Activated T-cell treated with anti-CD3 and anti-CD28 coated beads for 1 hour (primary cell): ENCODE data around the gene PTPN18.

Source experiments
- DNase-seq: peaks from one replicate; pipeline ENCODE4 v3.0.0-alpha.2; 2020; ENCODE audit warnings: low read depth

PTPN18 gene

DNA sequence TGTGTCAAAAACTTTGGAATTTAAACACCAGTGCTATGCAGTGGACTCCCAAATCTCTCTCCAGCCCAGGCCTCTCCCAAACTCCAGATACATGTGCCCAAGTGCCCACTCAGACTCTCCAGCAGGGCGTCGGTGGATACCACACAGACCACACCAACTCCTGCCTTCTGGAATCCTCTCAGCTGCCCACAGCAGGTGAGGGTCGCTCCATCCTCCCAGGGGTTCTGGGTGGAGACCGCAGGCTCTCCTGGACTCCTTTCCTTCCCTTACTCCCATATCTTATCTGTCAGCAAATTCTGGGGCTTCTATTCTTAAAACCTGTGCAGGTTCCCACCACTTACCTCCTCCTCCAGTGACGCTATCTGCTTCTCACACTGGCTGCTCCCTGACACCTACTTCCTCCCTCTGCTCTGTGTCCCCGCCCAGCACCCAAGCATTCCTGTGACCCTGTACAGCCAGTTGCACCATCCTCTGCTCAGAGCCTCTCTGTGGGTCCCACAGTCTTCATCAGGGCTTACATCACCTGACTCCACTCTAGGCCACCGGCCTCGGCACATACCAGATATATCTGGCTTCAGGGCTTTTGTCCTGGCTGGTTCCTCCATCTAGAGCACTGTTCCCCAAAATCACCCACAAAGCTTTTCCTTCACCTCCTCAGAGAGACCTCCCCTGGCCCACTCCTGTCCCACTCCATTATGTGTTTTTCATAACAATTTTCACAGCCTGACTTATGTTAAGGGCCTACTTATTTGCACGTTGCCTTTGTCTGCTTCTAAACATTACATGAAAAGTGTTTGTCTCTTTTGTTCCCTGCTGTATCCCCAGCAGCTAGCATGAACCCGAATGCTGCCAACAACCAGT is 15.7 kb upstream of the PTPN18 start:
- DNase-seq: no peak

DNA sequence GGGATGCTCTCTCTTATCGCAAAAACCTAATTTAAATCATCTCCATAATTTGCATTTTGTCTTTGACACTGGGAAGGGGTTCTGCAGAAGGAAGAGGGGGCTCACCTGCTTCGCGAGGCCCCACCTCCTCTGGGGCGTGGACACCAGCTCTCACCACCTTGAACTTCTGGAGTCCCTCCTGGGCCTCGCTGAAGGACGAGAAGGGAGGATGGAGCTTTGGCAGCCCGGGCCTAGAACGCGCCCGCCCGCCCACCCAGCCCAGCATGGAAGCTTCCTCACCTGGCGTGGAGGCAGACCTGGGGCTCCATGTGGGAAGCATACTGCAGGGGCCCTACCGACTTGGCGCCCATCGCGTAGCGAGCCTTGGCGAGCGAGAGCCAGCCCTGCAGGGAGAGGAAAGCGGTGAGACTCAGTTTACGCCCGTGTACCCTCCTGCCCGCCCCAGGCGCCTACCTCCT is 14.3 kb upstream of the PTPN18 start:
- DNase-seq: no peak

DNA sequence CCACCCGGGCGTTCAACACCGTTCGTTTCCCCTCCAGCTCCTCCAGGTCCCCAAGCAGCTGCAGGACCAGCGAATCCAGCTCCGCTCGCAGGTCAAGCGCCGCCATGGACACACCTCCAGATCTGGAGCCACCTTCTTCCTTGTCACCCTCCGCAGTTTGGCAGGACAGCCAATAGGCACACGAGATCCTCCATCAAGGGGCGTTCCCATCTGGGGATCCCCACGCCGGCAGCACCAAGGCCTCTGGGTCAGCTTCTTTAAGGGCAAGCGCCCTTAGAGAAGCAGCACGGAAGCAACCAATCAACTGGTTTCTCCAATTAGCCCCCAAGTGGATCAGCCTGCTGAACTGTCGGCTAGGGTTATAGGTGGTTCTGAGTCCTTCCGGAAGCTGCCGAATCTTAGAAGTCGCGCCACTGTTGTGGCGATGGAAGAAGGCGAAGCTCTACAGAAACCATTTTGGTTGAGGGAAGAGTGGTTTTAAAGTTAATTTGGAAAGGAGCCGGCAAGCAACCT is 13.8 kb upstream of the PTPN18 start:
- peak; percentile 73 for DNase-seq

DNA sequence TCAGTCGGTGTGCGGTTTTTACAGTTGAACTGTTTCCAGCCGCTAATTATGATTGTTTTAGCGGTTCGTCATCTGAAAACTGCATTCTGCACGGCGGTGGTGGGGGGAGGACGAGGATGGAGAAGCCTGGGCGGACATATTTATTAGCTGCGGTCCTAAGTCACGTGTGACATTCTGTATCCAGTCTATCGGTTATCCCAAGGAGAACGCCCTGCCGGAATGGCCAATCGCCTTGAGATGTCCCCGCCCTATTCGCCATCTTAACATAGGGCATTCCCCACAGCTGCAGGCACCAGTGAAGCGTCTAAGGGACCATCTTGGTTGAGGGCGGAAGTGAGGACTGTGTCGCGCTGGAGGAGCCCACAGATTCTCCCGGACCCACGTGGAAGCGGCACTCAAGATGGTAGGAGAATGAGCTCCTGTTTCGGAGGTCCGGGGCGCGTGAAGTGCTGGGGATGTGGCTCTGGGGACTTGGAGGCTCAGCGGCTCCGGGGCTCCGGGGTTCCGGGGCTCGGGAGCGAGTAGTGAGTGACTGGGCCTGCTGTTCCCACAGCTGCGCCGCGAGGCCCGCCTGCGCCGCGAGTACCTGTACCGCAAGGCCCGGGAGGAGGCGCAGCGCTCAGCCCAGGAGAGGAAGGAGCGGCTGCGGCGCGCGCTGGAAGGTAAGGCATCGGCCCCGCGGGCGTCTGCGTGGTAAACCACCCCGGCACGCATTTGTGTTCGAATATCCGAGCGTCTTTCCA is 13.2 kb upstream of the PTPN18 start, which contains the start of gene IMP4:
IMP4 (plus strand) TSS at position 365 of the 743 bp plus-strand sequence; CDS start at position 401, 36 bp downstream.
- DNase-seq: peak; percentile 87

DNA sequence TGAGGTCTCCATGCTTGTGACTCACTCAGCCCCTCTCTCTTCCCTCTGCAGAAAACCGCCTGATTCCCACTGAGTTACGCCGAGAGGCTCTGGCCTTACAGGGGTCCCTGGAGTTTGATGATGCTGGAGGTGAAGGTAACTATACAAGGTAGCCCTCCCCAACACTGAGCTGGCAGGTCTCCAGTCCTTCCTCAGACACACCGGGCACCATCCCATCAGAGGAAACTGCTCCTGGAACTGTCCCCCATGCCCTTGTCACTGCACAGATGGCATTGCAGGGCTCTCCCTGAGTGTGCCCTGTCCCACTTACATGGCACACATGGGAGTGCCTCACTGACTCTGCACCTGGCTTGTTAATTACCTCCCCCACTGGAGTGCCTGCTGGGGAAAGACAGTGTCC is 11.3 kb upstream of the PTPN18 start:
- DNase-seq: no peak

DNA sequence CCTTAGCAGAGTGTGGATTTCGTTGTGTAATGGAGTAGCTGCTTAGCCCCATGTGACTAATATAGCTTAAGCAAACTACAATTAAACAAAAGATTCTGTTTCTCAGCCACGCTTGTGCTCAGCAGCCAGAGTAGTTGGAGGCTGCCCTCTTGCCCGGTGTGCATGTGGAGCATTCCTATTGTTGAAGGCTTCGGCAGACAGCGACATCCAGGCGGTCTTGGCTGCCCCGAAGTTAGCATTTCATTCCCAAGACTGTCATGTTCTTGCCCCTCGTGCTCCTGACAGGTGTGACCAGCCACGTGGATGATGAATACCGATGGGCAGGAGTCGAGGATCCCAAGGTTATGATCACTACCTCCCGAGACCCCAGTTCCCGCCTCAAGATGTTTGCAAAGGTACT is 10.8 kb upstream of the PTPN18 start:
- no peak for DNase-seq

DNA sequence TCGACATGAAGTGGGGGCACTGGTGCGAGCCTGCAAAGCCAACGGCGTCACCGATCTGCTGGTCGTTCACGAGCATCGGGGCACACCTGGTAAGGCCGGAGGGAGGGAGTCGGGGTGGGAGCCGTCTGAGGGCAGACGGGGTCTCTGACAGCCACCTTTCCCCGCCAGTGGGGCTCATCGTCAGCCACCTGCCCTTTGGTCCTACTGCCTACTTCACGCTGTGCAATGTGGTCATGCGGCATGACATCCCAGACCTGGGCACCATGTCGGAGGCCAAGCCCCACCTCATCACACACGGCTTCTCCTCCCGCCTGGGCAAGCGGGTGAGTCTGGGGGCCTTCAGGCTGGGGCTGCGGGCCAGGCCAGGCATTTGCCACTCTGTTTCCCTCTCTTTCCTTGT is 10.2 kb upstream of the PTPN18 start:
- DNase-seq: no peak

DNA sequence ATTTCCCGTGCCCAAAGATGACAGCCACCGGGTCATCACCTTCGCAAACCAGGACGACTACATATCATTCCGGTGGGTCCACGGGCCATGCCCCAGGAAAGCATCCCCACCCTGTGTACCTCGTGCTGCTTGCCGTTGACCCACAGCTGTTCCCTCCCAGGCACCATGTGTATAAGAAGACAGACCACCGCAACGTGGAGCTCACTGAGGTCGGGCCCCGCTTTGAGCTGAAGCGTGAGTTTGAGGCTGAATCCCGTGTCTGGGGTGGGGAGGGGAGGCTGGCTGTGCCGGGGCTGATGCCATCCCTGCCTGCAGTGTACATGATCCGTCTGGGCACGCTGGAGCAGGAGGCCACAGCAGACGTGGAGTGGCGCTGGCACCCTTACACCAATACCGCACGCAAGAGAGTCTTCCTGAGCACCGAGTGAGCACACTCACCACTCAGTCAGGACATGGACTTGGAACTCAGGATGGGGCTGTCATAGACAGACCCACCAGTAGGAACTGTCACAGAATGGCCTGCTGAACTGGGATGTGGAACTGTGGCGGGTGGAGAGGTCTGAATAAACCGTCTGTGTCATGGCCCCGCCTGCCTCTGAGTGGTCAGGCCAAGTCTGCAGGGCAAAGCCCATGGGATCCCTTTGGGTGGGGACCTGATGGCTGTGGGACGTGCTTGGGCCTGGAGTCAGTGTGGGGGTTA is 9.7 kb upstream of the PTPN18 start:
- DNase-seq: no peak

DNA sequence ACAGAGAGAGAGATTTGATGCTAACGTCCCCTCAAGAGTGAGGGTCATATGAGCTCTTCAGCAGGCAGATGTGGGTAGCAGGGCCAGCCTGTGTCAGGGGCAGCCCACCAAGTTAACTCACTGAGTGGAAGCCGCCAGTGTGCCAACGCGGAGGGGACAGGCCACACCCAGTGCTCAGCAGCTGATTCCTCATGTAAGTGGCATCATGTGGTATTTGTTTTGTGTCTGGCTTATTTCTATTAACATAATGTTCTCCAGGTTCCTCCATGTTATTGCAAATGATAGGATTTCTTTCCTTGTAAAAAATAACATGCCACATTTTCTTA is 9.2 kb upstream of the PTPN18 start:
- no peak for DNase-seq

DNA sequence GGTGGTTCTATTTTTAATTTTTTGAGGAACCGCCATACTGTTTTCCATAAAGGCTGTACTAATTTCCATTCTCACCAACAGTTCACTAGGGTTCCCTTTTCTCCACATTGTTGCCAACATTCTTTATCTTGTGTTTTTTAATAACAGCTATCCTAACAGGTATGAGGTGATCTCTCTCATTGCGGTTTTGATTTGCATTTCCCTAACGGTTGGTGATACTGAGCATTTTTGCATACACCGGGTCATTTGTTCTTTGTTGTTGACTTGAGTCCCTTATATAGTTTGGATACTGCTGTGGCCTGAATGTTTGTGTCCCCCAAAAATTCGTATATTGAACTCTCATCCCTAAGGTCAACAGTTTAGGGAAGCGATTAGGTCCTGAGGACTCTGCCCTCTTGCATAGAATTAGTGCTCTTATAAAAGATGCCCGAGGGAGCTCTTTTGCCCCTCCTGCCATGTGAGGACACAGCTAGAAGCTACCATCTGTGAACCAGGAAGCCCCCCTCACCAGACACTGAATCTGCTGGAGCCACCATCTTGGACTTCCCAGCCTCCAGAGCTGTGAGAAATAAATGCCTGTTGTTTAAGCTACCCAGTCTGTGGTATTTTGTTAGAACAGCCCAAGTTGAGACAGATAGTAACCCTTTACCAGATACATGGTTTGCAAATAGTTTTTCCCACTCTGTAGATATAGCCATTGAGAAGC is 8.5 kb upstream of the PTPN18 start:
- no peak for DNase-seq

DNA sequence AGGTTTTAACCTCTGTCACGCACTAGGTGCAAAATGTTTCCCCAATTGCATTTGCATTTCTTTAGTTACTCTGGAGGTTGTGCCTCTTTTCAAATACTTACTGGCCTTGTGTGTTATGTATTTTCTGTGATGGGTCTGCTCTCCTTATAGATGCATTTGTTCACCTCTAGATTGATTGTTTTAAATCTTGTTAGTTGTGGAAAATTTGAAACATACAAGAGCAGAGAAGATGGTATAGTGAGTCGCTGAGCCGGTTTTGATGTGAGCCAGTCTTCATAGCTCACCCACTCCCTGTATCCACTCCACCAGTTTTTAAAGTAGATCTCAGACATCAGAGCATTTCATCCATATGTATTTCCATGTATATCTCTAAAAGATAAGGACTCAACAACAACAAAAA is 6.7 kb upstream of the PTPN18 start:
- DNase-seq: no peak

DNA sequence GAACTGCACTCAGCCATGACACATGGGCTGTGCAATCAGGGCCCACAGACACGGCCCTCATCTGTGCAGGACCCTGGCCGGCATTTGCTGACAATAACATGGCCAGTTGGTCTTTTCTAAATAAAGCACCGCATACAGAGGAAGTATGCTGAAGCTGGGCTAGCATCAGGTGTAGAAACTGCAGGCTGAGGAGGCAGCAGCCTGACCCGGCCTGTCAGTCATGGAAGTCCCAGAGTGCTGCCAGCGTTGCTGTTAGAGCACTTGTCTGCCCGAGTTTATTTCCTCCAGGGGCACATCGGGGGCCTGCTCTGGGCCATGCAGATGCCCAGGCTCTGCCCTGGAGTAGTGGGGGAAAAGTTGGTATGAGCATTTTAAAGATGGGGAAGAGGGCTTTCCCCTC is 4.1 kb upstream of the PTPN18 start:
- DNase-seq: no peak

DNA sequence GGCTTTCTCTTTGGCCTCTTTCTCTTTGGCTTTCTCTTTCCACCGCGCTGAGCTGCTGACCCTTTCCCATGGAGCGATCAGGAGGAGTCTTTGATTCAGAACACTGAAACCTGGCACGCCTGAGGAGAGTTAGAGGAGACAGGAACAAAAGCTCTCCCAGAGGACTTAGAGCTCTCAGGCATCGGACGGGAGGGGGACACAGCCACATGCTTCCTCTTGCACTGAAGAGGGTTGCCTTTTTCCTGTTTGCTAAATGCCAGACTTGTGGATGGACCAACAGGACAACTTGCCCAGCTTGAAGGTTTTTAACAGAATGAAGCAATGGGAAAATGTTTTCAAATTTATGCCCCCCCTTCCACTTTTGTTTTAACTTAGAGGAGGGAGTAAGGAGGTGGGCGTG is 3.6 kb upstream of the PTPN18 start:
- DNase-seq: no peak

DNA sequence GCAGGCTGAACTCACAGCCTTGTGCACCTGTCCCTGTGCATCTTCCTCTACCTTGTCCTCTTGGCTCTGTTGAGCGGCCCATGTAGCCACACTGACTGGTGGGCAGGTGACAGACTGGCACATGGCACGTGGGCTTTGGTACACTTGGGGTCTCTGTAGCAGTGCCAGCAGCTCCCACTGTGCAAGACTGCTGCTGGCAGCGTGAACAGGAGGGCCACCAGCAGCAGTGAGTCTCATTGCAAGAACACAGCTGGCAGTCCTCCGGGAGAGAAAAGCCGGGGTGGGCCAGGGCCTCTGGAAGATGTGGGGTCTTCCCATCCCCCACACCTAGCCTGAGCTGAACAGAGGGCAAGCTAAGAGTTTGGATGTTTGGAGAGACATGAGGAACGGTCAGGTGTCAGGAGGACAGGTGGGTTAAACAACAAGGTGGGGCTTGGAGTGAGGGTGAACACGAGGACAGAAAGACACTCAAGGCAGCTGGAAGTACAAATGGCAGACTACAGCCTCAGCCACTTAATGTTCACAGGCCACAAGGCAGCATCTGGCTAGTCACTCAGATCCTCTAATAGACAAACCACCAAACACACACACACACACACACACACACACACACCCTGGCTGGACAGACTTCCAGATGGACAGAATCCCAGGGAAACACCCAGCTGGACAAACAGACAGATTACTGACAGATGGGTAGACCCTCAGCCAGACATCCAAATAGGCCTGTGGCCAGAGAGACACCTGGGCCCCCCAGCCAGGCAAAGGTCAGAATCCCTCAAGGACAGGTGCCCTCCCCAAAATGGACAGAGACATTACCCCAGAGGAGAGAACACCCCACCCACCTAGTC is 2.3 kb upstream of the PTPN18 start:
- no peak for DNase-seq

DNA sequence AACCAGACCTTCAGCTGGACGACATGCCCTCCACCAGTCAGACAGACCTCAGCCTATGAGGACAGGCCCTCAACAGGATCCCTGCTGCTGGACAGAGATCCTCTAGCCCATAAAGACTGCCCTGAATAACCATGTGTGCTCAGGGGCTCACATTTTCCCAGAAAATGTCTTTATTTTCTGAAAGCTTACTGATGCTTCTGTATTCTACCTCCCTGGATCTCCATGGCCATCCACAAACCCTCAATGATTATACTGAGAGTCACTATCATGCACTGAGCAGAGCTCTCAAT is 1.8 kb upstream of the PTPN18 start:
- DNase-seq: no peak

DNA sequence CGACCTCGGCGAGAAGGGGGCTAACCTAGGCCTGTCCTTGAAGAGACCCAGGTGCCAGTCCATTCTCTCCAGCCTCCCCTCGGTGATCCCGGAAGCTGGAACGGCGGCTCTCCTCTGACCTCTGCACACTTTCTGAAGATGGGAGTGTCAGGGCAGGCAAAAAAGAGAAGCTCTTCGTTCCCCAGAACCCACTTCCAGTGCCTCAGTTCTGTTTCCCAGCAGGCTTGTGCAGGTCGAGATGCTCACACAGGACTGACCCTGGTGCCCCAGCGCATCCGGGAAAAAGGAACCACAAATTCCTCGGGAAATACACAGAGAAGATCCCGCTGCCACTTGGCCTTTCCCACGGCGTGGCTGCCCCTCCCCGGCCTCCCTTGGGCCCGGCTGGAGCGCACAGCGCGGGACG is 681 bp upstream of the PTPN18 start:
- no peak for DNase-seq

DNA sequence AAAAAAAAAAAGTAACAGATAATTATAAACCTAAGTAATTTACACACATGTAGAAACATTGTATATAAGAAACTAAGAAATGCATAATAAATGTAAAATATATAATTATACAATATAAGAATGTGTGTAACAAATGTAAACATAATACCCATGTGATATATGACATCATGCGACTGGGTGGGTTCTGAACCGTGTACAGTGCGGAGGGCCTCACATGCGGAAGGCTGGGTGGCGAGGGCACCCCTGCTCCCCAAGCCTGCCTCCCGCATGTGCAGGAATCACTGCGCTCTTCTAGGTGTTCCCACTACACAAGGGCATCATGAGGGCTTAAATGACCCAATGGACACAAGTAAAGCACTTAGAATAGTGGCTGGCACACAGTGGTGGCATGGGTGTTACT is 2.0 kb downstream of the PTPN18 start:
- no peak for DNase-seq

DNA sequence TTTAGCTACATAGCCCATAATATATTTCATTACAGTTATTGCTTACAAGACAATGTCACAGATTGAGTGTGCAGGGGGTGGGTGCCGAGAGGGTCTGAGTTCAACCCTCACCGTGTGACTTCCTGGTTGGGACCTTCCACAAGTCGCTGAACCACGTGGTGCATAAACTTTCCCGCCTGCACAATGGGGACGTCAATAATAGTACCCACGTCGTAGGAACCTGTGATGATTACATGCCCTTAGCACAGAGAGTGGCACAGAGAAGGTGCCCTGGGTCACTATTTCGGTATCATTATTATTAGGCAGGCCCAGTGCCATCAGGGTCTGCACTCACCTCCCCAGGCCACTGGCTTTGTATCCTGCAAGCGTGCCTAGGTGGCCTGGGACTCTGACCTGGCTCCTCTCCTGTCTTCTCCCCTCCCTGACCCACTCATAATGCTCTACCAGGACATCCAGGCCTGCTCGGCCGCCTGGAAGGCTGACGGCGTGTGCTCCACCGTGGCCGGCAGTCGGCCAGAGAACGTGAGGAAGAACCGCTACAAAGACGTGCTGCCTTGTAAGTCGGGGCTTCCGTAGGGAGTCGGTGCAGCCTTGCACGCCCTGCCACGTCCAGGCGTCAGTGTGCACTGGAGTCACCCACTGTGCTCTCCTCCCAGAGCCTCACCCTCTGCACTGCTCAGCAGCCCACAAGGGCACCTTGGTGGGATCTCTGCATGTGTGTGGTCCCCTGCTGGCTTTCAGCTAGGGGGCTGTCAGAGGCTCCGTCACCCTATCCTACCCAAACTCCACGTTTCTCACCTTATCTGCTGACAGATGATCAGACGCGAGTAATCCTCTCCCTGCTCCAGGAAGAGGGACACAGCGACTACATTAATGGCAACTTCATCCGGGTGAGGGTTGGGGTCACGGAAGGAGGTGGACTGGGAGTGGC is 2.8 kb downstream of the PTPN18 start:
- DNase-seq: no peak

DNA sequence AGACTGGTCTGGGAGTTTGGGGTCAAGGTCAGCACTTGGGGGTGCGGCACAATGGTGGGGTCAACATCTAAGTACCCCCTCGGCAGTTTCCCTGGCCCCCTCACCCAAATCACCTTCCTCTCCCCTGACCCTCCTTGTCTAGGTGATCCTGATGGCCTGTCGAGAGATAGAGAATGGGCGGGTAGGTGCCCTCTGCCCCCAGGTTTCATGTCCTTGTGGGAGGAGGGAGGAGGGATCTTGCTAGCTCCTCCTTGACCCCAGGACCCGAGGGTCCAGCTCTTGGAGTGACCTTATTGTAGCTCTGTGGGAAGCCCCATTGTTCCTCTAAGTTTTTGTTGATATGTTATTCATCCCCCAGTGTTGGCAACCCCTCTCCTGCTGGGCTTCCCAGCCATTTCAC is 3.6 kb downstream of the PTPN18 start:
- no peak for DNase-seq

DNA sequence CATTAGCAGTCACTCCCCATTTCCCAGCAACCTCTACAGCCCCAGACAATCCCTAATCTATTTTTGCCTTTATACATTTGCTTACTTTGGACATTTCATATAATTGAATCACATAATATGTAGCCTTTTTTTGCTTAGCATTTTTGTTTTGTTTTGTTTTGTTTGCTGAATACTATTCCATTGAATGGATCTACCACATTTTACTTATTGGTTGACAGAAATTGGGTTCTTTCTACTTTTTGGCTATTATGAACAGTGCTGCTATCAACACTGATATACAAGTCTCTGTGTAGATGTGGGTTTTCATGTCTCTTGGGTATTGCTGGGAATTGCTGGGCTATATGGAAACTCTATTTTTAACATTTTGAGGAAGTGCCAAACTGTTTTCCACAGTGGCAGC is 7.6 kb downstream of the PTPN18 start:
- no peak for DNase-seq
